ENCODE measurements around the gene ZNF428.
"Not testable (repeated sequence)": the region's sequence is repeated elsewhere in the genome, so short reads cannot be mapped to it uniquely, and the experiment has no call there.

ZNF428 gene

DNA sequence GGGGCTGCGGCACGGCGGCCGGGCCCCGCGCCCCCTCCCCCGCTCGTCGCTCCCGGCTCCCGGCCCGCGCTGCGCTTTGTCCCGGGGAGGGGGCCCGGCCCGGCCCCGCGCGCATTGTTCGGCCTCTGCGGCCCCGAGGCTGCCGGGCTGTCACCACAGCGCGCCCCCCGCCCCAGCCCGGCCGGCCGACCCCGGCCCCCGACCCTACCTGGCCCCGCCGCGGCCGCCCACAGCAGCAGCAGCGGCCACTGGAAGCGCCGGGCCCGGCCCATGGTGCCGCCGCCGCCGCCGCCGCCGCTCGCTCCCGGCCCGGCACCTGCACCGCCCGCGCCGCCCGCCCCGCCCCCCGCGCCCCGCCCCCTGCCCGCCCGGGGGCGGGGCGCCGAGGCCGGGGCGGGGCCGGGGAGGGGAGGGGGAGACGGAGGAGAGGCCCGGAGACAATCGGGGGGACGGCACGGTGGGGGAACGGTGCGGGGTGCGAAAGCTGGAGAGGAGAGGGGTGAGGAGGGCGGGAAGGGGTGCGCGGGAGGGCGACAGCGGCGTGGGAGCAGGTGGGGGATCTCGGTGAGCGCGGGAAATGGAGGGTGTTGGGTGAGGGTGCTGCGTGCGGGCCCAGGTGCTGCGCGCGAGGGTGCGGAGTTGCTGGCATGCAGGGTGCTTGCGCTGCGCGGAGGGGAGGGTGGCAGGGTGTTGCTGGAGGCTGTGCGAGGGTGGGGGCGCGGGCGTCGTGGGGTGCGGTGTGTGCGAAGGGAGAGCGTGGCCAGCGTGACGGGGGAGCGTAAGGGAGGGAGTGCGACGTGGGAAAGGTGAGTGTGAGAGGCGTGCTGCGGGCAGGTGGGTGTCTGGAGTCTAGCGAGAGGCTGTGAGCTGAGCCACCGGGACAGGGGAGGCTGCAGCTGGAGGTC, 20.3 kb upstream of the ZNF428 start, which contains the start of gene CADM4:
Gene CADM4 (minus strand): TSS at position 332 of the 905 bp plus-strand sequence. CDS start 60 bp downstream, at position 272.
- peak; percentile 75 to 83 for ATAC-seq

GRCh38 chr19:43638995-43639518, 19.6 kb upstream of the ZNF428 start:
- ATAC-seq, result no peak

DNA sequence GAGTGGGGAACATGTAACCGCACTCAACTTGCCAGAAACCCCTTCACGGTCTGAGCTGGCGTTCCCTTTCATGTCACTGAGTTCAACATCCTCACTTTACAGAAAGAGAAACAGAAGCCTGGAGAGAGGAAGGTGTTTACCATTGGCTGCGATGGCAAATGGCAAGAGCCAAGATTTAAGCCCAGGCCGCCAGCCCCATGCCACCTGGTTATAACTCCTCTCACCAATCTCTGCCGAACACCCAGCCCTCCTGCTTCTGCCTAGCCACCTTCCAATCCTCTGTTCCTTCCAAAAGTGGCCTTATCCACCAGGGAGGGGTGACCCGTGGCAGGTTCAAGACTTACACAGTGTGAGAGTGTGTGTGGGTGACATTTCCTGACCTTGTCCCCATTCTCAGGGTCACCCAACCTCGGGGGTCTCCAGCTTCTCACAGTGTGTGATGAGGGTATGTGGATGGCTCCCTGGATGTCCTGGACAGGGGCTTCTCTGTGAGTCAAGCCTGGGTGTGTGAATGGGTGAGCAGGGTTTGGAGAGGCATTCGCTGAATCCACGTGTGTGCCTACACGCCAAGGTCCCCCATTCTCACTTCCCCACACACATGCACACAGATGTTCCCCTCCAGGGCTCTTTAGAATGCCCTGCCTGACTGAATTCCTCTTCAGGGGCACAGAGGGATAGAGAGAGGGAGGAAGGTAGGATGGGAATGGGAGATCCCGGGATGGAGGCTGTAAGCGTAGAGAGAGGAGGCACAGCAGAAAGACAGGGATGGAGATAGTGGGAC, 19.0 kb upstream of the ZNF428 start:
- no peak for ATAC-seq

DNA sequence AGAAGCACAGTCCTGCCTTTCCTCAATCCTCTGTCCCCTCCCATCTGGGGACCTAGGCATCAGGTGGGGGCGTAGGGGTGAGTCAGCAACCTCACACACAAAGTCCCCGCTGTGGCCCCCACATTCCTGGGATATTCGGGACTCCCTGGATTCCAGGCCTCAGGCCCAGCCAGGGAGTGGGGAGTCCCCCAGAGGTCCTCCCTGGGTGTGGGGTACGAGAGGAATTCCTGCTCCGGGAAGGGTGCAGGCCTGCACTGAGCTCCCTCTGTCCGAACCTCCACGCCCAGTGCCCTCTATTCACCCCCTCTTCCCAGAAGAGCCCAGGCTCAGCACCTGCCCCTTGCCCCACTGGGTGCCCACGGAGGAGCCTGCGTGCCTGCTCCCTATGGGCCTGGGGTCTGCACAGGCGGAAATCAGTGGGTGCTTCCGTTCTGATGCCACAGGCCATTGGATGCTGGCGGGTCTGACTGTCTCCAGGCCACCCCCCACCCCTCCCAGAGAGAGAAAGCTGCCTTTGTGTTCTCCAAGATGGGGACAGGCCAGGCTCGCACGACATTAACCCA, 16.8 kb upstream of the ZNF428 start:
- no peak for ATAC-seq

GRCh38 chr19:43635561-43635940, 16.1 kb upstream of the ZNF428 start:
- not testable (repeated sequence) for ATAC-seq

GRCh38 chr19:43634872-43635560, 15.6 kb upstream of the ZNF428 start:
- no peak for ATAC-seq

DNA sequence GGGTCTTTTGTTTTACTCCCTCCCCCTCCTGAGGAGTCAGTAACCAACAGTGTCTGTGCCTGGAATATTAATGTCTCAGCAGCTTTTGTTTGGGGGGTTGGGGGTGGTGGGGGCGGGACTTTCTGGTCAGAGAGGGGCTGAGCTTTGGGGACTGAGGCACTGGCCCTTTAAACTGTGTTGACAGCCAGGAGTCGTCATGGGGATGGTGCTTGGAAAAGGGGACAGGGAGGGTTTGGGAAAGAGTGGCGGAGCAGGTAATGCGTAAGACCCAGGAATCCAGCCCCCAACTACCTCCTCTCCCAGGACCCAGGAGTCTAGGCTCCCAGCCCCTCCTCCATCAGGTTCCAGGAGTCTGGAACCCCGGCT, 15.1 kb upstream of the ZNF428 start:
- ATAC-seq, result no peak

DNA sequence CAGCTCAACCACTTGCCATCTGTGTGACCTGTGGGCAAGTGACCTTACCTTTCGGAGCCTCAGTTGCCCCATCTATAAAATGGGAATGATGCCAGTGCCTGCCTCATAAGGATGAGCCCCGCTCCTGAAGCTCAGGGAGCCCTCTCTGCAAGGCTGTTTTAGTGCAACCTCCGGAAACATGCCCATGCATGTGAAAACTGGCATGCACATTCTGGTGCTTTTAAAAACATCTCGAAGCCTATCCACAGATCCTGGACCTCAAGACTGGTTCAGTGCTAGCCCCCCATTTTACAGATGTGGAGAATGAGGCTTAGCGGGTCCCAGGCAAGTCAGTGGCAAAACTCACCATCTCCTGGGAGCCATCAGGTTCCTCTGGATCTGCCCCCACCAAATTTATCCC, 14.6 kb upstream of the ZNF428 start:
- ATAC-seq, result no peak

GRCh38 chr19:43633520-43633919, 14.1 kb upstream of the ZNF428 start:
- ATAC-seq, result no peak

DNA sequence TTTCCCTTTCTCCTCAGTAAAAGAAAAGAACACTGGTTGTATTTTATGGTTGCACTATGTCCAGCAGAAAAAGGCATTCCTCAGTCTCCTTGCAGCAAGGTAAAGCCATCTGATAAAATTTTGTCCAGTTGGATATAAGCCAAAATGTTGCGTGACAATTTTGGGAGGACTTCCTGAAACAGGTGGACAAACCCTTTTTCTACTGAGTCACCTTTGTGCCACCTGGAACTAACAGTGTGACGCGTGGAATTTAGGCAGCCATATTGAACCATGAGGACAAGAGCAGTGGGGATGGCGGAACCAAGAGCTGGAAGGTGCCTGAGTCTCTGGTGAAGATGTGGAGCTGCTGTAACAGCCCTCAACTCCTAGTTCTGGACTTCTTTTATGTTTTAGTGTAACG, 12.1 kb upstream of the ZNF428 start:
- ATAC-seq, result no peak

DNA sequence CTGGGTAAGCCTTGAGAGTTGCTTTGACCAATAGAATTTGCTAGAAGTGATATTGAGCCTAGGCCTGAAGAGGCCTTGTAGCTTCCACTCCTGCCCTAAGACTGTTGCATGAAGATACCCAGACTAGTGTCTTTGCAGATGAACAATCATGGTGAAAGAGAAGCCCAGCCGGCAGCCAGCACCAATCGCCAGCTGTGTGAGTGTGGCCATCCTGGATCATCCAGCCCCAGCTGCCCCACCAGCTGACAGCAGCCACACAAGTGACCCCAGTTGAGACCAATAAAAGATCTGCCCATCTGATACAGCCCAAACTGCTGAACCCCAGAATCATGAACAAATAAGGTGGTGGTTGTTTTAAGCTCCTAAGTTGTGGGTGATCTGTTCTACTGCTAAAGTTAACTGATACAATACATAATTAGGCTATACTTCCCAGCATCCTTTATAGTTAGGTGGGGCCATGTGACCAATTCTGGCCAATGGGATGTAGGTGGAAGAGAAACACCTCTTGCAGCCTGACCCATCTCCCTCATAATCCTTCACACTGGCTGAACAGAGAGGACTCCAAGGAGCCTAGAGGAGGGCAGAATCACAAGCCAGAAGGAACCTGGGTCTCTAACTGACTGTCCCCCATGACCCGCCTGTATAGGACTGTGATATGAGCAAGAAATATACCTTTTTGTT, 9.4 kb upstream of the ZNF428 start:
- no peak for ATAC-seq

DNA sequence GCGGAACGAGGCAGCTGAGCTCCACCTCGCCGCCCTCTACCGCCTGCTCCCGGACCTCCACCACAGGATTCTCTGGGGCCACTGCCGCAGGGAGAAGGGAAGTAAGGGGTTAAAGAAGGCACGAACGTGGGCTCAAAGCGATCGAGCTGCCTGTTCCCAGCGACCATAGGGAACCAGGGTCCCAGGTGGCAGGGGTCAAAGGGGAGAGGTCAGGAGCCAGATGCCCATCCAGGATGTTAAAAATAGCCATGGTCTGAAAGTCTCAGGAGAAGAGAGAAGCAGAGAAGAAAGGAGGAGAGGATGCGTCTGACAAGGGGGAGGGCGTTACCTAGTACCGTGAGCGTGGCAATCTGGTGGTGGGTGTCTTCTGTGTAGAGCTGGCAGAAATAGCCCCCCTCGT, 7.4 kb upstream of the ZNF428 start:
- ATAC-seq, result no peak

GRCh38 chr19:43625918-43626579, 6.6 kb upstream of the ZNF428 start:
- no peak for ATAC-seq

GRCh38 chr19:43624933-43625332, 5.5 kb upstream of the ZNF428 start:
- ATAC-seq, result peak; percentile 80 to 88

GRCh38 chr19:43623889-43624670, 4.7 kb upstream of the ZNF428 start:
- ATAC-seq, result no peak

DNA sequence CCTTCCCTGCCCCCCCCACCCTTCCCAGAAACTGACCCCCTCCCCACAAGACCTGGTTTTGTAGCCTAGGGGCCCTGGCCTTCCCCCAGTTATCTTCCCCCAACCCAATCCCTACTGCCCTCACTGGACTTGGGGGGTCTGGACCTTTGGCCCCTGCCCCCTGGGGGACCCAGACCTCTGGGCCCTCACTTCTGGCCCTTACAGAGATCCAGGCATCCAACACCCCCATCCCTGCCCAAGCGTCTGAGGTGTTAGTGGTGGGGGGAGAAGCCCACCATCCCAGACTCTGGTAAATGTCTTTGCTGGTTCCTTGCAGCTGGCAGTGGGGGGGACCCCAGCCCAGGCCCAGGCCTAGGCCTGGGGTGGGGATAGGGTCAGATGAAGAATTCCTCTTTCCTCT, 3.5 kb upstream of the ZNF428 start:
- ATAC-seq, result no peak

DNA sequence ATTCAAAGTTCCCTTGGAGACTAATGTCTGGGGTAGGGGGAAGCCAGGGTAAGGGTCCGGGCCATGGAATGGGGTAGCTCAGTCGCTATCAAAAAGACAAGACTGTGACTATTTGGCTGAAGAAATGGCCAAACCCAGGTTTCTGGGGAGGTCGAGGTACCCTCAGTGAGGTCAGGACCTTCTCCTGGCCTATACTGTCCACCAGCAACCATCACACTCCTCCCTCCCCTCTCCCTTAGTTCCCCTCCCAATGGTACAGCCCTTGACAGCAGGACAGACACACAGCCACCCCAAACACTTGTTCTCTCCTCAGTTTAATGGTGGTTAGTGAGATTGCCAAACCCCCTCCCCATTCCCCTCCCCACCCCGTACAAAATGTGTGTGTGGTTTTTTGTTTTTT, 2.6 kb upstream of the ZNF428 start:
- no peak for ATAC-seq

DNA sequence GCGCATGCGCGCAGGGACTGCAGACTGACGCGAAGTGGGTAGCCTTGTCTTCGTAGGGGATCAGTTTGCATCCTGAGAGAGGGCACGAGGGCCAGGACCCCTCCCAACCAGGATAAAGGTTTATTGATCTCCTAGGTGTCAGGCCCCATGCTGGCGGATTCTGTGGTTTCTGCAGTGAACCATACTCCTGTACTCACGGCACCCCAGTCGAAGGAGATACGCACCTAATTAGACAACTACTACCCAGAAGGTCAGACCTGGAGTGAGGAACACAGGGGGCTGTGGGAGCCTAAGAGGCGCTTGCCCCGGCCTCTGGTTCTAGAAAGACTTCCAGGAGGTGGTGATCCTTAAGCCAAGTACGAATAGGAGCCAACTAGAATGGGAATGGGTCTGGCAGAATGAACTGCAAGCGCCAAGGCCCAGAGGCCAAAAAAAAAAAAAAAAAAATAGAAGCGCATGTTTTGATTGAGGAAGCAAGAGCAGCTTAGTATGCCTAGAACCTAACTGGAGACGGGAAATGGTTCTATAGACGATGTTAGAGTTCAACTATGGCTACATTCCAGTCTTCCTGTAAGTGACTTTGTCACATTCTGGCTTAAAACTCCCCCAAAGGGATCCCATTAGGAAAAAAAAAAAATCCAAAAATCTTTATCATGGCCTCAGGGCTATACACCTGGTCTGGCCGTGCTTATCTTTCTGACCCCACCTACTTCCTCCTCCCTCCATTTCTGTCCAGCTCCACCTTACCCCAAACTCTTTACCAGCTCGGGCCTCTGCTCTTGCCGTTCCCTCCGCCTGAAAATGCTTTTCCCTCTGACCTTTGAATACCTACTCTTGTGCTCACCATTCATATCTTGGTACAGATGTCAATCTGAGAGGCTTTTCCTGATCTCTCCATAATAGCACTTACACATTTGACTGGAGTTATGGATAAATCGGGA, 902 bp upstream of the ZNF428 start:
- ATAC-seq, result no peak

DNA sequence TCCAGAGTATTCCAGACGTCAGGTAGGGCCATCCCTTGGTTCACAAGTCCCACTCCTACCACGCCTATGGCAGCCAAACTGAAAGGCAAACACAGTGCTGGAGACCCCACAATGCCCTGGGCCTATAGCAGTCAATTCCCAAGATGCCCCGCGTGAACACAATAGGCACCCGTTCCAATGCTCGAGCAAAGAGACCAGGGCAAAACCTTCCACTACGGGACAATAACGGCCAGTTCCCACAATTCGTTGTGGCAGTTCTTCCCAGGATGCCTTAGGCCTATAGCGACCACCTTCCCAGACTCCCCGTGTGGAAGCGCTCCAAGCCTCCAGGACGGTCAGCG, 538 bp downstream of the ZNF428 start:
- peak; percentile 38 to 50 for ATAC-seq

GRCh38 chr19:43616954-43617353, 2.5 kb downstream of the ZNF428 start:
- no peak for ATAC-seq

Measured in activated CD4-positive, CD25-positive, alpha-beta regulatory T cell treated with anti-CD3 and anti-CD28 coated beads, Interleukin-2, amount 50 U/mL, for 24 hours (primary cell).